Measurements from ENCODE around the gene NAGLU.

Gene NAGLU

GRCh38 chr17:42514867-42515266, 21.2 kb upstream of the NAGLU start:
- DNase-seq (ENCODE audit: insufficient read length, low spot score) (no peak), FAIRE-seq (no peak)
- TF ChIP-seq POLR2A (IDR thresholded peaks at IDR 0.05; ENCODE audit: low read depth, low read length), result no peak

GRCh38 chr17:42517516-42517915, 18.5 kb upstream of the NAGLU start:
- TF ChIP-seq POLR2A (IDR thresholded peaks at IDR 0.05; ENCODE audit: low read depth, low read length), result no peak
- DNase-seq (ENCODE audit: insufficient read length, low spot score) (peak; percentile 95), FAIRE-seq (no peak)

DNA sequence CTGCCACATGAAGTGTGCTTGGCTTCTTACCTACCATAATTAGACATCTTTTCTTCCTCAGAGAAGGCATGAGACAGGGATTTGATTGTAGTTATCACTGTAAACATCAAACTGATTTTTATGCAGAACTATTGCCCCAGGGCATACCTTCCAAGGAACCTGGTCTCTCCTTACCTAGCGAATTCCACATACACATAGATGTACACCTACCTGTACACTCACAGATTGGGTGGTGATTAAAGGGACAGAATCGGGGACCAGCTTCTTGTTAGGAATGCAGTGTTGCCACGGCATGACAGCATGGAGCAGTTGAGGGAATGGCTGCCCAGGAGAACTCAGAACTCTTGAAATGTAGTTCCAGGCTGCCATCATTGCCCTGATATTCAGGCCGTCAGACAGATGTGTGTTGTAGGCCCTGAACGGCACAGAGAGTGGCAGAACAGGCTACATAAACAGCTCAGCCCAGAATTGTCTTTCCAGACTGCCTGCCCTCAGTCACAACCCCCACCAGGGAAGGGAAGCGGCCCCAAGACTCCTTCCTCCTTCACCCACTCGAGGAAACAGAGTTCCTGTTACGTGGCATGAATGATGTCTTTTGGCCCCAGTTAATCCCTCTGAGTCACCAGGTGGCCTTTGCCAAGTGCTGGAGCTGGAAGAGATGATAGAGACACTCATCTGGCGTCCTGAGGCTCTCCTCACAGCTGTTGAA, 17.8 kb upstream of the NAGLU start:
- DNase-seq (ENCODE audit: insufficient read length, low spot score) (peak; percentile 69), FAIRE-seq (no peak)

GRCh38 chr17:42518755-42519545, 17.1 kb upstream of the NAGLU start:
- no peak for FAIRE-seq
- TF ChIP-seq POLR2A (IDR thresholded peaks at IDR 0.05; ENCODE audit: low read depth, low read length), result no peak; the same call in 1 of the 2 replicates
- DNase-seq (ENCODE audit: insufficient read length, low spot score), result no peak

More for the DNA sequence above, 17.8 kb upstream of the NAGLU start:
- no peak; the same call in 1 of the 2 replicates for TF ChIP-seq POLR2A (IDR thresholded peaks at IDR 0.05; ENCODE audit: low read depth, low read length)

- DNase-seq (ENCODE audit: insufficient read length, low spot score), result peak; percentile 83
- peak; percentile 27 for FAIRE-seq
- no peak for TF ChIP-seq POLR2A (IDR thresholded peaks at IDR 0.05; ENCODE audit: low read depth, low read length)
These were observed 16.2 kb upstream of the NAGLU start for GRCh38 chr17:42519546-42520491.

DNA sequence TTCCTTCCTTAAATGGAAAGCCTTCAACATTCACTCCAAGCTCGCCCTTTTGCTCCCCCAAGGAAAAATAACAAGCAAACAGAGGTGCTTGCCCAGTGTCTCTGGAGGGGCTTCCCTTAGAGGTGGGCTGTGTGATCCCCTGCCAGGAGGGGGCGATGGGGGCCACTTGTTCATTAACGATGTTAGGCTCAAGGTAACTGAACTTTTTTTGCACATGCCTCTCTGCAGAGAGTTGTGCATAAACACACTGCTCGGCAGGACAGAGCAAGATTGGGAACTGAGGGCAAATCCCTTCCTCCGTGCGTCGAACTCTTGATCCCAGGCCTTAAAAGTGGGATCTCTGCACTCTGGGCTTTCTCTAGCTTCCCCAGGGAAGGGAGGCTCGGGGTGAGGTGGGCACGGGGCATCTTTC, 15.5 kb upstream of the NAGLU start:
- no peak for TF ChIP-seq POLR2A (IDR thresholded peaks at IDR 0.05; ENCODE audit: low read depth, low read length)
- DNase-seq (ENCODE audit: insufficient read length, low spot score) (no peak), FAIRE-seq (no peak)

GRCh38 chr17:42521036-42521435, 15.0 kb upstream of the NAGLU start:
- DNase-seq (ENCODE audit: insufficient read length, low spot score) (no peak), FAIRE-seq (no peak)
- TF ChIP-seq POLR2A (IDR thresholded peaks at IDR 0.05; ENCODE audit: low read depth, low read length), result no peak

DNA sequence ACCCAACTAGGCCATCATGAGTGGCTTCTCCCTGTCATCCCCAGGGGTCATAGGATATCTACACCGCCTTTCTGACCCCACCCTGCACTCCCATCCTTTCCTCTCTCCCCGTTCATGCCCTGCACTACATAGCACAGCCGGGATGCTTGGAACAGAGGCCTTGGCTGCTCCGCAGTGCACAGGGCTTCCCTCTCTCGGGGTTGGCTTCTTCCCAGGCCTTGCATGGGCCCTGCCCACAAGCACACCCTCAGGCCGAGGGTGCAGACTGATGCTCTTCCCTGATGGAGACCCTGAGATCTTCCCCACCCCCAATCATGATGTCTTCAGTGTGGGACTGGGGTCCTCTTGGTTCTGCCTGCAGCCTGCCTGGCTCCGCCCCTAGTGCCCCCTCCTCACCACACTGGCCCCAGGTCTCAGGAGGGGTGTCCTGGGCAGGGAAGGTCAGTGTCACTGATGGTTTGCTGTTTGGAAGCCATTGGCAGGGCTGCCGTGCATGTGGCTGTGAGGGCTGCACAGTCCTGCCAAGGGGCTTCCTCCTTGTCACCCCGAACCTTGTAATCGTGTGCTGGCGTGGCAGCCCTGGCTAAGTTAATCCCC, 14.3 kb upstream of the NAGLU start:
- TF ChIP-seq POLR2A (IDR thresholded peaks at IDR 0.05; ENCODE audit: low read depth, low read length), result no peak
- DNase-seq (ENCODE audit: insufficient read length, low spot score), result no peak
- FAIRE-seq, result no peak

DNA sequence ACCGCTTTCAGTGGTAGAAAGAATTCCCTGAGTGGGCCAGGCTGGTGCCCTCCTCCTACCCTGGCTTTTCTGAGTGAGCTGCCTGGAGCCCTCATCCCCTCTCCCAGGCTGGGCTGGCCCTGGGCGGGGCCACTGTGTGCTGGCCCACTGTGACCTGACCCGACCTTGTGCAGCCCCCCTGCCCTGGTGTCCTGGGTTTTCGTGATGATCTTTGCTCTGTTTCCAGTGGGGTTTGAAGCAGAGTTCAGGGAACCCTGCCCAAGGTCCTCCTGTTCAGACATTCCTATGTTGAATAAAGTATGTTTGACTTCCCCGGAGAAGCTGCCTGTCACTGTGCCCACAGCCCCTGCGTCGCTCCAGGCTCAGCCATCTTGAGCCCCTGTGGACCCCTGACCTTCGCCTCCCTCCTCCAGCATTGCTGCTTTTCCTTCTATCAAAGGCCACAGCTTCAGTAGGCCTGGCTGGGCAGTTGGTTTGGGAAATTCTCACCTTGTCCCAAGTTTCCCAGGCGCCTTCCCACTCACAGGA, 13.7 kb upstream of the NAGLU start:
- no peak for FAIRE-seq
- TF ChIP-seq POLR2A (IDR thresholded peaks at IDR 0.05; ENCODE audit: low read depth, low read length), result no peak
- no peak for DNase-seq (ENCODE audit: insufficient read length, low spot score)

GRCh38 chr17:42522798-42523278, 13.2 kb upstream of the NAGLU start:
- no peak for DNase-seq (ENCODE audit: insufficient read length, low spot score)
- TF ChIP-seq POLR2A (IDR thresholded peaks at IDR 0.05; ENCODE audit: low read depth, low read length), result no peak
- no peak for FAIRE-seq

GRCh38 chr17:42525221-42525620, 10.8 kb upstream of the NAGLU start:
- TF ChIP-seq POLR2A (IDR thresholded peaks at IDR 0.05; ENCODE audit: low read depth, low read length), result no peak
- no peak for DNase-seq (ENCODE audit: insufficient read length, low spot score)
- no peak for FAIRE-seq

DNA sequence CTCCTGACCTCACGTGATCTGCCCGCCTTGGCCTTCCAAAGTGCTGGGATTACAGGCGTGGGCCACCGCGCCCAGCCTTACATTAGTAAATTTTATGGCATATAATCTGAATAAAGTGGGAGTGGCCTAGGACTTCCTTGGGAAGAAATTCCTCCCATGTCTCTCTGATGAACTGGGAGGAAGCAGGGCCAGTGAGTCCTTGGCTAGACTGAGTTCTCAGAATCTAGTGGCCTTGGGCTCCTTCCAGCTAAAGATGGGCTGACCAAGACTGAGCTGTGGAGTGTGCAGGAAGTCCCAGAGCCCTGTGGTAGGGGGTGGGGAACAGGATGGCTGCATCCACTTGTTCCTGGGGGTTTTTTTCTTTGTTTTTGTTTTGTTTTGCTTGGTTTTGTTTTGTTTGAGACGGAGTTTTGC, 10.0 kb upstream of the NAGLU start:
- DNase-seq (ENCODE audit: insufficient read length, low spot score) (no peak), FAIRE-seq (no peak)
- TF ChIP-seq POLR2A (IDR thresholded peaks at IDR 0.05; ENCODE audit: low read depth, low read length), result no peak

- FAIRE-seq (no peak), DNase-seq (ENCODE audit: insufficient read length, low spot score) (no peak)
- TF ChIP-seq POLR2A (IDR thresholded peaks at IDR 0.05; ENCODE audit: low read depth, low read length), result no peak
These were observed 8.1 kb upstream of the NAGLU start for GRCh38 chr17:42527932-42528331.

All from H54 (cell line).